Measurements from ENCODE around the gene NPPB.

- TF ChIP-seq, protein P1, sequence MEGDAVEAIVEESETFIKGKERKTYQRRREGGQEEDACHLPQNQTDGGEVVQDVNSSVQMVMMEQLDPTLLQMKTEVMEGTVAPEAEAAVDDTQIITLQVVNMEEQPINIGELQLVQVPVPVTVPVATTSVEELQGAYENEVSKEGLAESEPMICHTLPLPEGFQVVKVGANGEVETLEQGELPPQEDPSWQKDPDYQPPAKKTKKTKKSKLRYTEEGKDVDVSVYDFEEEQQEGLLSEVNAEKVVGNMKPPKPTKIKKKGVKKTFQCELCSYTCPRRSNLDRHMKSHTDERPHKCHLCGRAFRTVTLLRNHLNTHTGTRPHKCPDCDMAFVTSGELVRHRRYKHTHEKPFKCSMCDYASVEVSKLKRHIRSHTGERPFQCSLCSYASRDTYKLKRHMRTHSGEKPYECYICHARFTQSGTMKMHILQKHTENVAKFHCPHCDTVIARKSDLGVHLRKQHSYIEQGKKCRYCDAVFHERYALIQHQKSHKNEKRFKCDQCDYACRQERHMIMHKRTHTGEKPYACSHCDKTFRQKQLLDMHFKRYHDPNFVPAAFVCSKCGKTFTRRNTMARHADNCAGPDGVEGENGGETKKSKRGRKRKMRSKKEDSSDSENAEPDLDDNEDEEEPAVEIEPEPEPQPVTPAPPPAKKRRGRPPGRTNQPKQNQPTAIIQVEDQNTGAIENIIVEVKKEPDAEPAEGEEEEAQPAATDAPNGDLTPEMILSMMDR (IDR thresholded peaks at IDR 0.05) = no peak
- no peak for TF ChIP-seq POLR2A (IDR thresholded peaks at IDR 0.05)
These were observed at the start of gene NPPB for GRCh38 chr1:11858613-11858967.

Measured in uterus (tissue), 2 donors.